H9 (cell line): ENCODE results near the gene SLC43A1. TPM values are rescaled to one million over a fixed set of nuclear protein-coding genes. Genes with fewer than 3 reads are reported as not detected.

ENCODE experiments used
- DNase-seq: peaks from one replicate; pipeline ENCODE4 v3.0.0-alpha.2; 2017
- H2AFZ ChIP-seq: one replicate; pipeline ENCODE4 v1.6.1; 2013; ENCODE audit warnings: mild to moderate bottlenecking, low read length, control low read depth, moderate library complexity
- H2AK5ac ChIP-seq: 2 replicates; pipeline ENCODE4 v1.6.1; 2013; ENCODE audit warnings: low read length, control low read depth, mixed read lengths; ENCODE audit not compliant: insufficient read length
- H2BK120ac ChIP-seq: one replicate; pipeline ENCODE4 v1.6.1; 2013; ENCODE audit warnings: low read depth, mild to moderate bottlenecking, low read length, control low read depth, inconsistent platforms; ENCODE audit not compliant: poor library complexity, severe bottlenecking
- H2BK12ac ChIP-seq: 2 replicates; pipeline ENCODE4 v1.6.1; 2013; ENCODE audit warnings: low read length, control low read depth, mixed read lengths, low read depth; ENCODE audit not compliant: insufficient read length
- H2BK15ac ChIP-seq: 2 replicates; pipeline ENCODE4 v1.6.1; 2013; ENCODE audit warnings: low read depth, low read length, control low read depth
- H2BK20ac ChIP-seq: one replicate; pipeline ENCODE4 v1.6.1; 2013; ENCODE audit warnings: low read depth, mild to moderate bottlenecking, low read length, control low read depth, inconsistent platforms; ENCODE audit not compliant: poor library complexity, severe bottlenecking
- H2BK5ac ChIP-seq: 2 replicates; pipeline ENCODE4 v1.6.1; 2013; ENCODE audit warnings: low read length, control low read depth, mixed read lengths; ENCODE audit not compliant: insufficient read length
- H3K14ac ChIP-seq: 2 replicates; pipeline ENCODE4 v1.6.1; 2013; ENCODE audit warnings: low read length, control low read depth; ENCODE audit not compliant: insufficient read depth
- H3K18ac ChIP-seq: 2 replicates; pipeline ENCODE4 v1.6.1; 2013; ENCODE audit warnings: low read depth, mild to moderate bottlenecking, mixed read lengths, low read length, control low read depth; ENCODE audit not compliant: insufficient read length
- H3K23ac ChIP-seq: 2 replicates; pipeline ENCODE4 v1.6.1; 2013; ENCODE audit warnings: low read length, control low read depth, mixed read lengths, low read depth; ENCODE audit not compliant: insufficient read length
- H3K23me2 ChIP-seq: 2 replicates; pipeline ENCODE4 v1.6.1; 2013; ENCODE audit warnings: low read depth, mild to moderate bottlenecking, mixed read lengths, low read length, control low read depth; ENCODE audit not compliant: insufficient read length, poor library complexity, severe bottlenecking
- H3K27ac ChIP-seq: 2 replicates; pipeline ENCODE4 v1.5.1; 2013; ENCODE audit warnings: low read length, control low read depth, mixed read lengths, low read depth; ENCODE audit not compliant: insufficient read length
- H3K27me3 ChIP-seq: 2 replicates; pipeline ENCODE4 v1.6.1; 2013; ENCODE audit warnings: low read length, control low read depth, inconsistent platforms; ENCODE audit not compliant: insufficient read depth
- H3K4ac ChIP-seq: 2 replicates; pipeline ENCODE4 v1.6.1; 2013; ENCODE audit warnings: low read depth, mild to moderate bottlenecking, control low read depth, inconsistent platforms, low read length, moderate library complexity
- H3K4me1 ChIP-seq: 2 replicates; pipeline ENCODE4 v1.6.1; 2013; ENCODE audit warnings: low read length, control low read depth, inconsistent platforms; ENCODE audit not compliant: insufficient read depth
- H3K4me2 ChIP-seq: 2 replicates; pipeline ENCODE4 v1.6.1; 2013; ENCODE audit warnings: low read length, control low read depth, mixed read lengths; ENCODE audit not compliant: insufficient read length, insufficient read depth
- H3K56ac ChIP-seq: 2 replicates; pipeline ENCODE4 v1.6.1; 2013; ENCODE audit warnings: low read depth, mild to moderate bottlenecking, mixed read lengths, low read length, control low read depth; ENCODE audit not compliant: insufficient read length
- H3K79me1 ChIP-seq: 2 replicates; pipeline ENCODE4 v1.6.1; 2013; ENCODE audit warnings: low read depth, mild to moderate bottlenecking, moderate library complexity, low read length, control low read depth, inconsistent platforms; ENCODE audit not compliant: insufficient read depth, poor library complexity, severe bottlenecking
- H3K79me2 ChIP-seq: 2 replicates; pipeline ENCODE4 v1.6.1; 2013; ENCODE audit warnings: low read length, control low read depth, inconsistent platforms; ENCODE audit not compliant: insufficient read depth
- H3K9ac ChIP-seq: 2 replicates; pipeline ENCODE4 v1.6.1; 2013; ENCODE audit warnings: low read length, control low read depth, mixed read lengths; ENCODE audit not compliant: insufficient read length; ENCODE audit errors: extremely low read depth
- H3K9me3 ChIP-seq: one replicate; pipeline ENCODE4 v1.6.1; 2013; ENCODE audit warnings: low read depth, low read length, inconsistent platforms; ENCODE audit not compliant: control insufficient read depth
- H3T11ph ChIP-seq: one replicate; pipeline ENCODE4 v1.6.1; 2013; ENCODE audit warnings: mild to moderate bottlenecking, low read length, control low read depth, inconsistent platforms
- H4K20me1 ChIP-seq: one replicate; pipeline ENCODE4 v1.6.1; 2013; ENCODE audit not compliant: control insufficient read depth, insufficient read length, insufficient read depth
- H4K5ac ChIP-seq: 2 replicates; pipeline ENCODE4 v1.6.1; 2013; ENCODE audit warnings: low read depth, mild to moderate bottlenecking, mixed read lengths, low read length, control low read depth; ENCODE audit not compliant: insufficient read length
- H4K8ac ChIP-seq: replicated peaks from 2 replicates; pipeline ENCODE4 v1.6.1; 2013; ENCODE audit warnings: low read length, control low read depth, mixed read lengths, low read depth; ENCODE audit not compliant: insufficient read length
- H4K91ac ChIP-seq: 2 replicates; pipeline ENCODE4 v1.6.1; 2013; ENCODE audit warnings: low read depth, mild to moderate bottlenecking, moderate library complexity, mixed read lengths, low read length, control low read depth; ENCODE audit not compliant: insufficient read length
- H3K27ac Mint-ChIP-seq, 3 experiments: 2 replicates in 2 of 3; 3 replicates in 1 of 3; pipeline ENCODE4 v1.8.0; 2020 to 2021; ENCODE audit warnings: mixed read lengths in 3 of 3, mild to moderate bottlenecking in 1 of 3, moderate library complexity in 1 of 3
- H3K27me3 Mint-ChIP-seq: 2 replicates; pipeline ENCODE4 v1.8.0; 2021; ENCODE audit warnings: low read depth, mild to moderate bottlenecking, moderate library complexity, mixed read lengths
- H3K36me3 Mint-ChIP-seq, 3 experiments: 2 replicates in 2 of 3; 3 replicates in 1 of 3; pipeline ENCODE4 v1.8.0; 2020 to 2021; ENCODE audit warnings: low read depth in 3 of 3, mixed read lengths in 3 of 3; ENCODE audit not compliant: insufficient read depth in 1 of 3
- H3K4me1 Mint-ChIP-seq, 2 experiments: 2 replicates each; pipeline ENCODE4 v1.8.0; 2020; ENCODE audit warnings: mixed read lengths in 2 of 2
- H3K4me3 Mint-ChIP-seq, 2 experiments: 2 replicates in 1 of 2; 3 replicates in 1 of 2; pipeline ENCODE4 v1.8.0; 2020 to 2021; ENCODE audit warnings: mild to moderate bottlenecking in 2 of 2, mixed read lengths in 2 of 2, moderate library complexity in 1 of 2
- H3K9me3 Mint-ChIP-seq, 2 experiments: 2 replicates in 1 of 2; 3 replicates in 1 of 2; pipeline ENCODE4 v1.8.0; 2020; ENCODE audit warnings: mild to moderate bottlenecking in 2 of 2, mixed read lengths in 2 of 2, moderate library complexity in 1 of 2
- WGBS: extraction: QIAGEN DNeasy Blood & Tissue Kit; methylation state at CpG from one replicate; pipeline ENCODE4 v1.1.7; 2013; ENCODE audit warnings: missing lambda C conversion rate, low lambda C conversion rate, mixed read lengths; ENCODE audit not compliant: insufficient read length; ENCODE audit errors: extremely low coverage; 5-methylcytosine and 5-hydroxymethylcytosine counted together
- total RNA-seq: library from RNA; stranded (reverse); gene quantifications from 2 replicates; pipeline ENCODE4 v1.2.1, GENCODE V29; 2021
- TF ChIP-seq, protein P1 (sequence below): fragments of 200-600 bp; sonication (generic); conservative IDR thresholded peaks from 3 replicates; pipeline ENCODE4 v1.8.0; 2021; ENCODE audit warnings: antibody characterized with exemption, mild to moderate bottlenecking

SLC43A1 gene
- total RNA-seq, 1 experiment from 2014 or later, result 17.0 TPM

DNA sequence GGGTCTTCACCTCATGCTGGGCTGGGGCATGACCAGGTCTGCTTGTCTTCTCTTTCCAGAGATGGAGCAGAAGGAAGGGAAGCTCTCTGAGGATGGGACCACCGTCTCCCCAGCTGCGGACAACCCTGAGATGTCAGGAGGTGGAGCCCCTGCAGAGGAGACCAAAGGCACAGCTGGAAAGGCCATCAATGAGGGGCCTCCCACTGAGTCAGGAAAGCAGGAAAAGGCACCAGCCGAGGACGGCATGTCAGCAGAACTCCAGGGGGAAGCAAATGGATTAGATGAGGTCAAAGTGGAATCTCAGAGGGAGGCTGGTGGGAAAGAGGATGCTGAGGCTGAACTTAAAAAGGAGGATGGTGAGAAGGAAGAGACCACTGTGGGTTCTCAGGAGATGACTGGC is 27.1 kb upstream of the SLC43A1 start:
- H3K9ac ChIP-seq, result no peak overlapping the region
- no CpG with 5 or more reads among the region's 4 CpGs for WGBS
- H3K27ac ChIP-seq, result no peak overlapping the region
- no peak for DNase-seq
- no peak overlapping the region for H4K91ac ChIP-seq
- no peak overlapping the region for H3K14ac ChIP-seq
- H3K9me3 ChIP-seq, result no peaks in the 10 kb centered on the region
- H2AFZ ChIP-seq, result no peak overlapping the region
- no peak overlapping the region for H2BK20ac ChIP-seq
- Mint-ChIP-seq H3K27ac (no peak overlapping the region), H3K9me3 (no peaks in the 10 kb centered on the region), H3K27me3 (peaks cover 36% of the 10 kb centered on the region), H3K36me3 (peaks cover 0 to 3% (median 0%) of the 10 kb centered on the region in 3 experiments; a peak in 2 of 7 replicates), H3K4me3 (peak overlapping the region in 1 of 2 experiments; percentile 12; a peak in 1 of 5 replicates), H3K4me1 (peaks cover 25 to 44% of the 10 kb centered on the region in 2 experiments)
- TF ChIP-seq, protein P1, sequence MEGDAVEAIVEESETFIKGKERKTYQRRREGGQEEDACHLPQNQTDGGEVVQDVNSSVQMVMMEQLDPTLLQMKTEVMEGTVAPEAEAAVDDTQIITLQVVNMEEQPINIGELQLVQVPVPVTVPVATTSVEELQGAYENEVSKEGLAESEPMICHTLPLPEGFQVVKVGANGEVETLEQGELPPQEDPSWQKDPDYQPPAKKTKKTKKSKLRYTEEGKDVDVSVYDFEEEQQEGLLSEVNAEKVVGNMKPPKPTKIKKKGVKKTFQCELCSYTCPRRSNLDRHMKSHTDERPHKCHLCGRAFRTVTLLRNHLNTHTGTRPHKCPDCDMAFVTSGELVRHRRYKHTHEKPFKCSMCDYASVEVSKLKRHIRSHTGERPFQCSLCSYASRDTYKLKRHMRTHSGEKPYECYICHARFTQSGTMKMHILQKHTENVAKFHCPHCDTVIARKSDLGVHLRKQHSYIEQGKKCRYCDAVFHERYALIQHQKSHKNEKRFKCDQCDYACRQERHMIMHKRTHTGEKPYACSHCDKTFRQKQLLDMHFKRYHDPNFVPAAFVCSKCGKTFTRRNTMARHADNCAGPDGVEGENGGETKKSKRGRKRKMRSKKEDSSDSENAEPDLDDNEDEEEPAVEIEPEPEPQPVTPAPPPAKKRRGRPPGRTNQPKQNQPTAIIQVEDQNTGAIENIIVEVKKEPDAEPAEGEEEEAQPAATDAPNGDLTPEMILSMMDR, result no peak
- H3K23ac ChIP-seq, result no peak overlapping the region
- H3K4ac ChIP-seq, result no peak overlapping the region
- no peak overlapping the region for H2AK5ac ChIP-seq
- H3K56ac ChIP-seq, result no peak overlapping the region
- no peaks in the 10 kb centered on the region for H3K23me2 ChIP-seq
- no peak overlapping the region for H3T11ph ChIP-seq
- no peak overlapping the region for H2BK120ac ChIP-seq
- no peak overlapping the region for H4K5ac ChIP-seq
- no peak overlapping the region for H2BK12ac ChIP-seq
- no peak overlapping the region for H2BK15ac ChIP-seq
- no peak overlapping the region for H3K4me2 ChIP-seq
- no peak overlapping the region for H4K8ac ChIP-seq
- H4K20me1 ChIP-seq, result no peaks in the 10 kb centered on the region
- H3K79me1 ChIP-seq, result no peaks in the 10 kb centered on the region
- no peak overlapping the region for H2BK5ac ChIP-seq
- no peaks in the 10 kb centered on the region for H3K27me3 ChIP-seq
- no peaks in the 10 kb centered on the region for H3K79me2 ChIP-seq
- peaks cover 4% of the 10 kb centered on the region; the same call in 1 of the 2 replicates for H3K4me1 ChIP-seq
- H3K18ac ChIP-seq, result no peak overlapping the region
